Tibial nerve (tissue), 4 donors: ENCODE results near the gene C17orf100.

Source experiments
- EP300 ChIP-seq, 2 donors: sonication (generic); formaldehyde crosslinking; IDR thresholded peaks; one replicate each; pipeline ENCODE4 v1.6.1; 2017; ENCODE audit warnings: antibody characterized with exemption in 2 of 2, mild to moderate bottlenecking in 1 of 2
- TF ChIP-seq, protein P1 (sequence below), 5 experiments: fragments of 200-600 bp in 3 of 5; fragments of 450-650 bp in 2 of 5; sonication (generic) in 3 of 5; IDR thresholded peaks; one replicate each; pipeline ENCODE4 v1.5.1; 2016 to 2019; ENCODE audit warnings: antibody characterized with exemption in 5 of 5, mild to moderate bottlenecking in 3 of 5, moderate library complexity in 2 of 5

DNA sequence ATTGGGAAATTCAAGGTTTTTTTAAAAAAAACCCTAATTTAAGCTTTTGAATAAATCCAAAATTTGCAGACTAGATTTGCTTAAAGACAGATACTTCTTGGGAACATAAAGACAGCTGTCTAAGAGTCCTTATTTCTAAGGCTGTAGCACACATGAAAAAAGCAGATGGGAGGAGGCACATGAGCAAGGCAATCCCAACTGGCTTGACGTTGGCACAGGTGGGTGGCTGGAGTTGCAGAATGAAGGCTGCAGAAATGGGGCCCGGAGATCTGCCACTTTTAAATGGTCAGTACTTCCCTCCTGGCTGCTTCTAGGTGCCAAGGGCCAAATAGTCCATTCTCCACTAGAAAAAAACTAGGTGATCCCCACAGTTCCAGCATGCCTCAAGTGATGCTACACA is 15.5 kb upstream of the C17orf100 start:
- no peak for TF ChIP-seq EP300 (IDR thresholded peaks at IDR 0.05)
- TF ChIP-seq, protein P1, sequence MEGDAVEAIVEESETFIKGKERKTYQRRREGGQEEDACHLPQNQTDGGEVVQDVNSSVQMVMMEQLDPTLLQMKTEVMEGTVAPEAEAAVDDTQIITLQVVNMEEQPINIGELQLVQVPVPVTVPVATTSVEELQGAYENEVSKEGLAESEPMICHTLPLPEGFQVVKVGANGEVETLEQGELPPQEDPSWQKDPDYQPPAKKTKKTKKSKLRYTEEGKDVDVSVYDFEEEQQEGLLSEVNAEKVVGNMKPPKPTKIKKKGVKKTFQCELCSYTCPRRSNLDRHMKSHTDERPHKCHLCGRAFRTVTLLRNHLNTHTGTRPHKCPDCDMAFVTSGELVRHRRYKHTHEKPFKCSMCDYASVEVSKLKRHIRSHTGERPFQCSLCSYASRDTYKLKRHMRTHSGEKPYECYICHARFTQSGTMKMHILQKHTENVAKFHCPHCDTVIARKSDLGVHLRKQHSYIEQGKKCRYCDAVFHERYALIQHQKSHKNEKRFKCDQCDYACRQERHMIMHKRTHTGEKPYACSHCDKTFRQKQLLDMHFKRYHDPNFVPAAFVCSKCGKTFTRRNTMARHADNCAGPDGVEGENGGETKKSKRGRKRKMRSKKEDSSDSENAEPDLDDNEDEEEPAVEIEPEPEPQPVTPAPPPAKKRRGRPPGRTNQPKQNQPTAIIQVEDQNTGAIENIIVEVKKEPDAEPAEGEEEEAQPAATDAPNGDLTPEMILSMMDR (IDR thresholded peaks at IDR 0.05), result no peak
